ENCODE data around the gene GHDC. TPM values are rescaled to one million over a fixed set of nuclear protein-coding genes. Genes with fewer than 3 reads are reported as not detected.
A peak's percentile ranks its signal among the peaks of the same experiment; 100 is the strongest.
"Not testable (repeated sequence)": the region's sequence is repeated elsewhere in the genome, so short reads cannot be mapped to it uniquely, and the experiment has no call there.

GHDC gene
- total RNA-seq, 2 donors from 2014 or later, result 45.8 to 56.1 TPM

- H3K27me3 ChIP-seq (replicated peaks; ENCODE audit: insufficient read depth), result no peaks in the 10 kb centered on the region
- H3K9me3 ChIP-seq, result no peaks in the 10 kb centered on the region
- H3K4me3 ChIP-seq, result peak overlapping the region; percentile 16
- no peak for DNase-seq (ENCODE audit: low spot score)
- H3K27ac ChIP-seq, result peak overlapping the region; percentile 24 to 56
- TF ChIP-seq CTCF (IDR thresholded peaks at IDR 0.05), result no peak
- peaks cover 11% of the 10 kb centered on the region for H3K36me3 ChIP-seq
- no peak for ATAC-seq (ENCODE audit: insufficient number of reproducible peaks, low FRiP score, low read depth)
- H3K4me1 ChIP-seq (ENCODE audit: control insufficient read depth in 1 of 2, low read depth in 2 of 2), result peaks cover 30 to 42% of the 10 kb centered on the region in 2 donors
Observed at GRCh38 chr17:42142371-42142896, 51.9 kb downstream of the GHDC start.

GRCh38 chr17:42141382-42141781, 52.9 kb downstream of the GHDC start:
- no peaks in the 10 kb centered on the region for H3K9me3 ChIP-seq
- no peak for DNase-seq (ENCODE audit: low spot score)
- H3K4me3 ChIP-seq, result no peak overlapping the region
- peaks cover 34 to 48% of the 10 kb centered on the region in 2 donors for H3K4me1 ChIP-seq (ENCODE audit: control insufficient read depth in 1 of 2, low read depth in 2 of 2)
- peaks cover 5% of the 10 kb centered on the region for H3K36me3 ChIP-seq
- no peak for ATAC-seq (ENCODE audit: insufficient number of reproducible peaks, low FRiP score, low read depth)
- peak overlapping the region in 1 of 2 donors; percentile 56 for H3K27ac ChIP-seq
- TF ChIP-seq CTCF (IDR thresholded peaks at IDR 0.05), result no peak
- H3K27me3 ChIP-seq (replicated peaks; ENCODE audit: insufficient read depth), result no peaks in the 10 kb centered on the region

- Histone ChIP-seq H3K27ac (peak overlapping the region in 1 of 2 donors; percentile 56), H3K4me1 (ENCODE audit: control insufficient read depth in 1 of 2, low read depth in 2 of 2) (peaks cover 34 to 55% of the 10 kb centered on the region in 2 donors)
- DNase-seq (ENCODE audit: low spot score); H3K27me3 ChIP-seq (replicated peaks; ENCODE audit: insufficient read depth); ATAC-seq (ENCODE audit: insufficient number of reproducible peaks, low FRiP score, low read depth); H3K4me3 ChIP-seq; H3K9me3 ChIP-seq; H3K36me3 ChIP-seq: not testable (repeated sequence)
Observed at GRCh38 chr17:42140690-42141089, 53.6 kb downstream of the GHDC start.

Other genes starting within 250 kb of the GHDC start
- gene CNP, start 227.7 kb downstream of the GHDC start, total RNA-seq, result 10 to 100 TPM; 32.4 to 56.3 TPM
- gene DNAJC7, start 177.1 kb downstream of the GHDC start, total RNA-seq, result 10 to 100 TPM; 61.2 to 80.6 TPM
- 10 to 100 TPM; 43.8 to 46.2 TPM for gene NKIRAS2, start 174.4 kb downstream of the GHDC start, total RNA-seq
- under 1 TPM; 0.21 to 0.54 TPM for gene C17orf113, start 143.9 kb downstream of the GHDC start, total RNA-seq
- gene ZNF385C, start 96.0 kb downstream of the GHDC start, total RNA-seq, result not detected
- 10 to 100 TPM; 13.7 to 18.5 TPM for gene DHX58, start 81.8 kb downstream of the GHDC start, total RNA-seq
- gene KAT2A, start 73.1 kb downstream of the GHDC start, total RNA-seq, result 10 to 100 TPM; 26.4 to 31.3 TPM
- not detected for gene HSPB9, start 71.7 kb downstream of the GHDC start, total RNA-seq
- gene RAB5C, start 39.5 kb downstream of the GHDC start, total RNA-seq, result 100 to 1,000 TPM in 1 of 2 donors, 10 to 100 TPM in 1; 89.2 to 158 TPM
- under 1 TPM in 1 of 2 donors, not detected in 1; 0.21 TPM for gene KCNH4, start 13.4 kb downstream of the GHDC start, total RNA-seq
- not detected for gene HCRT, start 9.0 kb downstream of the GHDC start, total RNA-seq
- 100 to 1,000 TPM in 1 of 2 donors, 10 to 100 TPM in 1; 95.2 to 117 TPM for gene STAT5B, start 81.9 kb upstream of the GHDC start, total RNA-seq
- gene STAT5A, start 94.0 kb upstream of the GHDC start, total RNA-seq, result 10 to 100 TPM; 65.5 to 69.8 TPM
- 100 to 1,000 TPM; 217 to 360 TPM for gene STAT3, start 193.9 kb upstream of the GHDC start, total RNA-seq
- gene CAVIN1, start 228.8 kb upstream of the GHDC start, total RNA-seq, result 100 to 1,000 TPM; 579 to 938 TPM

Data from thoracic aorta (tissue), 2 donors.